Transverse colon (tissue), 4 donors: ENCODE results near the gene EP400. TPM values are rescaled to one million over a fixed set of nuclear protein-coding genes. Genes with fewer than 3 reads are reported as not detected.
"Not testable (repeated sequence)": the region's sequence is repeated elsewhere in the genome, so short reads cannot be mapped to it uniquely, and the experiment has no call there.

Source experiments
- DNase-seq: peaks from one replicate; pipeline ENCODE4 v3.0.0-alpha.2; 2019
- H3K27ac ChIP-seq, 4 donors: fragments of 200-600 bp; sonication (generic); 2 replicates each; pipeline ENCODE4 v1.5.1; 2016 to 2018; ENCODE audit warnings: inconsistent platforms in 4 of 4
- H3K27me3 ChIP-seq: fragments of 200-600 bp; sonication (generic); 2 replicates; pipeline ENCODE4 v1.5.1; 2017; ENCODE audit warnings: inconsistent platforms
- H3K36me3 ChIP-seq, 4 donors: fragments of 200-600 bp; sonication (generic); 2 replicates each; pipeline ENCODE4 v1.5.1; 2017 to 2019; ENCODE audit warnings: inconsistent platforms in 4 of 4
- H3K4me1 ChIP-seq, 4 donors: fragments of 200-600 bp; sonication (generic); 2 replicates each; pipeline ENCODE4 v1.5.1; 2017 to 2020; ENCODE audit warnings: inconsistent platforms in 4 of 4
- H3K4me3 ChIP-seq, 4 donors: fragments of 200-600 bp; sonication (generic); 1 replicate in 1 of 4; 2 replicates in 3 of 4; pipeline versions ENCODE4 v1.5.1 to v1.6.1; 2017 to 2019; ENCODE audit warnings: inconsistent platforms in 4 of 4
- H3K9me3 ChIP-seq, 2 donors: fragments of 200-600 bp; sonication (generic); 2 replicates each; pipeline ENCODE4 v1.5.1; 2017 to 2019; ENCODE audit warnings: inconsistent platforms in 2 of 2
- EP300 ChIP-seq: sonication (generic); formaldehyde crosslinking; IDR thresholded peaks from one replicate; pipeline ENCODE4 v1.6.1; 2017; ENCODE audit warnings: antibody characterized with exemption, low read depth
- POLR2A ChIP-seq: fragments of 450-650 bp; IDR thresholded peaks from one replicate; pipeline ENCODE4 v1.6.1; 2016; ENCODE audit warnings: antibody characterized with exemption, mild to moderate bottlenecking, moderate library complexity
- POLR2AphosphoS5 ChIP-seq, 3 donors: sonication (generic); formaldehyde crosslinking; IDR thresholded peaks; one replicate each; pipeline ENCODE4 v1.6.1; 2016; ENCODE audit warnings: antibody characterized with exemption in 3 of 3
- WGBS, 2 donors: methylation state at CpG; one replicate each; pipeline ENCODE4 v1.1.5; 2018; ENCODE audit warnings: low coverage in 1 of 2; 5-methylcytosine and 5-hydroxymethylcytosine counted together
- in situ Hi-C, 4 donors: fragments of 200-750 bp; cut with MboI; loops; one replicate each; pipeline versions ENCODE4 v1.15.0 to v1.15.1; 2017; ENCODE audit warnings: low sequenced_read_pairs in 3 of 4, low pct_ligation_motif_present in 1 of 4, low pct_unique_long_range_greater_than_20kb in 1 of 4
- intact Hi-C: fragments of 100-400 bp; cut with DNase I; formaldehyde crosslinking; loops from one replicate; pipeline ENCODE4 v1.15.1; 2023; ENCODE audit warnings: low total_unique reads
- total RNA-seq, 4 donors: library from RNA; depleted of rRNA; stranded (reverse); fragments of >200 nt; gene quantifications; one replicate each; pipeline ENCODE4 v1.1.0, GENCODE V29; 2016
- TF ChIP-seq, protein P1 (sequence below), 5 experiments: fragments of 200-600 bp in 3 of 5; fragments of 450-650 bp in 2 of 5; sonication (generic) in 3 of 5; IDR thresholded peaks; 1 replicate in 2 of 5; 2 replicates in 3 of 5; pipeline ENCODE4 v1.5.1; 2016 to 2017; ENCODE audit warnings: antibody characterized with exemption in 5 of 5, inconsistent platforms in 3 of 5, mild to moderate bottlenecking in 2 of 5, moderate library complexity in 1 of 5

EP400 gene
- total RNA-seq, 4 donors from 2014 or later, result 25.4 to 67.3 (median 37.5) TPM

GRCh38 chr12:132079695-132080094 is 130.0 kb downstream of the EP400 start:
- Histone ChIP-seq H3K27me3 (no peaks in the 10 kb centered on the region), H3K9me3 (no peaks in the 10 kb centered on the region), H3K36me3 (peaks cover 0 to 33% (median 10%) of the 10 kb centered on the region in 4 donors), H3K4me3 (no peak overlapping the region), H3K4me1 (peaks cover 3 to 6% (median 5%) of the 10 kb centered on the region in 4 donors), H3K27ac (no peak overlapping the region)
- in situ Hi-C loops (no loop called here), intact Hi-C loops (no loop called here)
- WGBS, 2 donors, result 91 to 96% methylated on average over 8 to 12 of the region's 12 CpGs
- TF ChIP-seq, protein P1, sequence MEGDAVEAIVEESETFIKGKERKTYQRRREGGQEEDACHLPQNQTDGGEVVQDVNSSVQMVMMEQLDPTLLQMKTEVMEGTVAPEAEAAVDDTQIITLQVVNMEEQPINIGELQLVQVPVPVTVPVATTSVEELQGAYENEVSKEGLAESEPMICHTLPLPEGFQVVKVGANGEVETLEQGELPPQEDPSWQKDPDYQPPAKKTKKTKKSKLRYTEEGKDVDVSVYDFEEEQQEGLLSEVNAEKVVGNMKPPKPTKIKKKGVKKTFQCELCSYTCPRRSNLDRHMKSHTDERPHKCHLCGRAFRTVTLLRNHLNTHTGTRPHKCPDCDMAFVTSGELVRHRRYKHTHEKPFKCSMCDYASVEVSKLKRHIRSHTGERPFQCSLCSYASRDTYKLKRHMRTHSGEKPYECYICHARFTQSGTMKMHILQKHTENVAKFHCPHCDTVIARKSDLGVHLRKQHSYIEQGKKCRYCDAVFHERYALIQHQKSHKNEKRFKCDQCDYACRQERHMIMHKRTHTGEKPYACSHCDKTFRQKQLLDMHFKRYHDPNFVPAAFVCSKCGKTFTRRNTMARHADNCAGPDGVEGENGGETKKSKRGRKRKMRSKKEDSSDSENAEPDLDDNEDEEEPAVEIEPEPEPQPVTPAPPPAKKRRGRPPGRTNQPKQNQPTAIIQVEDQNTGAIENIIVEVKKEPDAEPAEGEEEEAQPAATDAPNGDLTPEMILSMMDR (IDR thresholded peaks at IDR 0.05), result no peak
- TF ChIP-seq EP300 (no peak), POLR2A (no peak), POLR2AphosphoS5 (IDR thresholded peaks at IDR 0.05) (no peak)
- DNase-seq, result no peak

DNA sequence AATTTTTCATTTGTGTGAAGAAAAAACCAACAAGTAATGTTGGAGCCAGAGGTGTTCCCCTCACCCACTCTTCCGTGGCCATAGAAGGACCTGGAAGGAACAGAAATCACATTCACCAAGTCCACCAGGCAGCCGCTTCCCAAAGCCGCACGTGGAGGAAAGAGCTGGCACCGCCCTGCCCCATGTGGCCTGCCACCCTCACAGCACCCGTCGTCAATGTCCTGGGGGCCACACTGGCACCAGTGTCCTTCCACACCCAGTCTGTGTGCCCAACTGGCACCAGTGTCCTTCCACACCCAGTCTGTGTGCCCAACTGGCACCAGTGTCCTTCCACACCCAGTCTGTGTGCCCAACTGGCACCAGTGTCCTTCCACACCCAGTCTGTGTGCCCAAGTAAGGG is 130.8 kb downstream of the EP400 start:
- Histone ChIP-seq H3K36me3 (peaks cover 0 to 27% (median 6%) of the 10 kb centered on the region in 4 donors), H3K4me1 (peaks cover 3 to 12% (median 6%) of the 10 kb centered on the region in 4 donors)
- H3K27me3 ChIP-seq, H3K9me3 ChIP-seq, in situ Hi-C loops, DNase-seq, H3K27ac ChIP-seq, H3K4me3 ChIP-seq, intact Hi-C loops: not testable (repeated sequence)
- WGBS, 2 donors, result 88 to 100% methylated on average over 1 to 7 of the region's 7 CpGs

DNA sequence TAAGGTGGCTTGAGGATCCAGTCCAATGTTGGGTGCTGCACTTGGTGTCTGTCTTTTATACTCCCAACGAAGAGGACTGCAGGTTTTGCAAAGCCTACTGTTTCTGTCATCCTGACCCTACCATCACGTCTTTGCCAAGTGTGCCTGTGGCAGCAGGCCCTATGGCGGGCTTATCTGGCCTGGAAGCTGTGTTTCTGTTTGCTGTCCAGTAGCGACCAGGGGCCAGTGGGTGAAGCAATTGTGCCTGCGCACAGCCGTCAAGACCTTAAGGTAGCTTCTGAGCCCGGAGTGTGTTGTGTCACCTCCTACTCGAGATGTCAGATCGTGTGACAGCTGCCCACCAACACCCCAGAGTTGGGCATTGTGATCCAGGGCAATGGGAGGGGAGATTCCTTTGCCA is 131.7 kb downstream of the EP400 start:
- no peaks in the 10 kb centered on the region for H3K9me3 ChIP-seq
- WGBS, 2 donors, result 92% methylated on average over 9 of the region's 9 CpGs; no CpG with 5 or more reads in 1 of the 2 donors
- TF ChIP-seq EP300, result no peak
- no peak for TF ChIP-seq POLR2AphosphoS5 (IDR thresholded peaks at IDR 0.05)
- TF ChIP-seq POLR2A, result no peak
- in situ Hi-C loops, result no loop called here
- no peaks in the 10 kb centered on the region for H3K27me3 ChIP-seq
- H3K27ac ChIP-seq, result no peak overlapping the region
- peaks cover 3 to 14% (median 6%) of the 10 kb centered on the region in 4 donors for H3K4me1 ChIP-seq
- H3K4me3 ChIP-seq, result no peak overlapping the region
- DNase-seq, result no peak
- peaks cover 0 to 22% (median 5%) of the 10 kb centered on the region in 4 donors for H3K36me3 ChIP-seq
- intact Hi-C loops, result no loop called here

GRCh38 chr12:132083614-132083940 is 133.8 kb downstream of the EP400 start:
- peaks cover 0 to 1% (median 0%) of the 10 kb centered on the region in 4 donors for H3K36me3 ChIP-seq
- TF ChIP-seq POLR2A (no peak), POLR2AphosphoS5 (IDR thresholded peaks at IDR 0.05) (no peak), EP300 (no peak)
- TF ChIP-seq, protein P1 (IDR thresholded peaks at IDR 0.05), result no peak
- H3K9me3 ChIP-seq, result no peaks in the 10 kb centered on the region
- peak overlapping the region in 1 of 4 donors; percentile 95 for H3K27ac ChIP-seq
- WGBS, 2 donors, result 0 to 14% methylated on average over 2 to 8 of the region's 8 CpGs
- no peaks in the 10 kb centered on the region for H3K27me3 ChIP-seq
- peaks cover 3 to 14% (median 6%) of the 10 kb centered on the region in 4 donors for H3K4me1 ChIP-seq
- DNase-seq, result no peak
- in situ Hi-C loops, result no loop called here
- intact Hi-C loops, result no loop called here
- peak overlapping the region in 3 of 4 donors; percentile 57 to 97 (median 76) for H3K4me3 ChIP-seq

GRCh38 chr12:132083941-132084620 is 134.3 kb downstream of the EP400 start:
- TF ChIP-seq POLR2A (peak; percentile 85), POLR2AphosphoS5 (IDR thresholded peaks at IDR 0.05) (peak; percentile 91 to 97 (median 95)), EP300 (no peak)
- no peaks in the 10 kb centered on the region for H3K36me3 ChIP-seq
- no peaks in the 10 kb centered on the region for H3K9me3 ChIP-seq
- H3K4me3 ChIP-seq, result peak overlapping the region; percentile 57 to 97 (median 79)
- WGBS, 2 donors, result 0% methylated on average over 18 of the region's 84 CpGs; no CpG with 5 or more reads in 1 of the 2 donors
- peaks cover 3 to 14% (median 6%) of the 10 kb centered on the region in 4 donors for H3K4me1 ChIP-seq
- peak; percentile 92 for DNase-seq
- intact Hi-C loops (no loop called here), in situ Hi-C loops (no loop called here)
- peak overlapping the region; percentile 89 to 95 (median 92) for H3K27ac ChIP-seq
- H3K27me3 ChIP-seq, result no peaks in the 10 kb centered on the region
